HG02970 (cell line): ENCODE measurements around the gene SNCAIP.
"Not testable (repeated sequence)": the region's sequence is repeated elsewhere in the genome, so short reads cannot be mapped to it uniquely, and the experiment has no call there.

Source experiments
- ATAC-seq: cut with Tn5 transposase; IDR thresholded peaks from one replicate; pipeline ENCODE4 v1.9.1; 2021; ENCODE audit warnings: mild to moderate bottlenecking, moderate library complexity, moderate number of reproducible peaks; ENCODE audit not compliant: unreplicated experiment, low FRiP score

SNCAIP gene

DNA sequence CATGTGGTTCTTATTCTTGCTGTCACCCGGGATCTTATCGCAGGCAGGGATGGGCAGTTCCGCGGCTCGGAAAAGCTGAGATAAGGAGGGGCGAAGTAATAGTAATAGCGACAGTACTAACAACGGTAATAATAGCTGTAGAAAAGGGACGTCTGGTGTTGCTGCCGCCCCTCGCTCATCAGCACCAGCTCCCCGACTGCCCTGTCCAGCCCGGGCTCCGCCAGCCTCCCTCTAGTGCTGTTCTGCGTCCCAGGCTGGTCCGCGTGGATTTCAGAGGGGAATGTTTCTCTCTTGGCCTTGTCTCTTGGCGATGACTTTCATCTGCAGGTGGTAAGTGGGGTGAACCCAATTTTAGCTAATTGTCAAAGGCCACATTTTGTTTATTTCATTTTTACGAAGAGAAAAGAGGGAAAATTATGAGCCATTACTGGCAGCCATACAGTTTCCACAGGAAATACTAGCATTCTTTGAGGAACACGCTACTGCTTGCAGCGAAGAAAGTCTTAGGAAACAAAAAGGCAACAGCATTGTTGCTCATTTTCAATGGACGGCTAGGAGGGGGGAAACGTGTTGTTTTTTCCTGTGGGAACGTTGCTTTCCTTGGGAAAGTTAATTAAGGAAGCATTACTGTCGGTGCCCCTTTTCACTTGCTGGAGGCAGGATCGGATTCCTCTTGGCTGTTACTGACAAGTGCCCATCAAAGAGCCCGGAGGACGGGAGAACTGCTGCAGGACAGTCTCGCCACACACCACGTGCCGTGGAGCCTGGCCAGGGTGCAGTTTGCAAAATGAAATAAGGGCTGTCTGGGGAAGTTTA, 762 bp downstream of the SNCAIP start:
- ATAC-seq: no peak

DNA sequence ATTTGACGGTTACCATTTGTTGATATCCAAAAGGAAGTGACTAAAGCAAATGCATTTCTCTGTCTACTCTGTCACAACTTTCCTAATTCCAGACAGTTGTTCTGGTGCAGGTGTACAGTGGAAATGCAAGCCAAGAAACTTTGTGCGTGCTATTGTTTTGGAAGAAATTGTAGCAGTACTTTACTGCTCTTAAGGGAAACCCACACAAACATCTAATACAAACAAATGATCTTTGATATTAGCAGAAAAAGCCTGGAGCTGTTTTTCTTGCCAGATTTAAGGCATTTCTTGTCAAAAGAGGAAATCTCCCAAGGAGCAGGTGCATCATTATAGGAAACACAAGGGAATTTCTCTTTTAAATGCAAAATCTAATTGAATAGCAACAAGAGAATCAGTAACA, 2.0 kb downstream of the SNCAIP start:
- no peak for ATAC-seq

DNA sequence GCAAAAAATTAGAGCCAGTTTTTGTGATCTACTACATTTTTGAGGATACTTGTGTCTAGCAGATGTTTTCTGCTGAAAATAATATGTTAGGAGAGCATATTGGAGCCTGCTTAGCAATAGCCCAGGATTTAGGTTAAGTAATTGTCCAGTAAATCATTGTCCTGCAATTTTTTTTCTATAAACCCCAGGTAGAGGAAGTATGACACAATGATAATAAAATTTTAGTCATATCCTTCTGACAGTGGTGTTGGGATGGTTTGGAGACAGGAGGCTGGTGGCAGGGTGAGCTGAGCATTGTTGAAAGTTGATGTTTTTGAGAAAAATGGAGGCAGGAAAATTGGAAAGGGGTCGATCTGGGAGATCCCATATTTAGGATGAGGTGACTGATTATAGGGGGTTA, 3.5 kb downstream of the SNCAIP start:
- ATAC-seq: no peak

DNA sequence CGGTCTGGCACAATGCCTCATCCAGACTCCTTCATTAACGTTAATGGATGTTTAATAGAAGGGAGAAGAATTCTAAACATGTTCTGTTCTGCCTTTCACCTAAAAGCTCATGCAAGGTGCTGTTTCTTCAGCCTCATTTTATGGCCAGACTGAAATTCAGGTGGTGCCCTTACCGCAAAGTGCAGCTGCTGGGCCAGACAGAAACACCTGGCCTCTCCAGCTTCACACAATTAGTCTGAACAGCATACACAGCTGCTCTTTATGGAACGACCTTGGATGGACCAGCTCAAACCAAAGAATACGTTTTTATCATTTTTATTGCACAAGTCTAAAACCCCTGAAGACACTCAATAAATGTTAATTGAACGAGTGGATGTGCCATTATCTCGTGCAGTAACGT, 4.6 kb downstream of the SNCAIP start:
- ATAC-seq: no peak

DNA sequence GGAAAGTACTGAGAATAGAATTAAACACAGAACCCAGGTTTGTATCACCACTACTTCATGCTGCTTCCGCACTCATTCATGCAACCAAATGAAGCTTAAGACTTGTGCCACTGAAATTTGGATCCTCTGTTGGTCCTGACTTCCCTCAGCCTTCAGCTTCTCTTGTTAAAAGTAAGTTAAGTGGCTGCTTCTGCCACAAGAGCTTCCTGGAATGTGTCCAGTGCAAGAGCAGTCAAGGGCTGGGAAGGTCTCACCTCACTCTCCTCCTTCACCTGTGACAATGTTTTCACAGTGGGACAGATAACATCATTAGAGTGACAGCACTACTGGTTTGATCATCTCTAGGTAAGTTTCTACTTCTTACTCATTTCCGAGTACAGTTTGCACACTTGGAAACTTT, 7.9 kb downstream of the SNCAIP start:
- no peak for ATAC-seq

DNA sequence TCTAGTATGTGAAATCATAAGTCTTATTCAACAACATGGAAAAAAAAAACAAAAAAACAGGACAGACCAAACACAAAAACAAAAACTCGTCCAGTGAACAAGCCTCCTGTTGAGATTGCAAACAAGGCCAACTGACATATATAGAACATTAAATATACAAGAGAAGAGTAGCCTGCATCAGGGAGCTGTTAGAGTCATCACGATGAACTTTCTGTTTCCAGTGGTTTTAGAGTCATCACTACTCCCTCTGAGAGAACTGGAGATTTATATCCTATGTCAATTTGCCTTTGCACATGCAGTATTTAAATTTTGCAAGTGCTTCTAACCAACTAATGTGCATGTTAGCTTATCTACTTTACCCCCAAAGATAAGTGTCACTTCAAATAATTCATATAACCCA, 9.9 kb downstream of the SNCAIP start:
- no peak for ATAC-seq

DNA sequence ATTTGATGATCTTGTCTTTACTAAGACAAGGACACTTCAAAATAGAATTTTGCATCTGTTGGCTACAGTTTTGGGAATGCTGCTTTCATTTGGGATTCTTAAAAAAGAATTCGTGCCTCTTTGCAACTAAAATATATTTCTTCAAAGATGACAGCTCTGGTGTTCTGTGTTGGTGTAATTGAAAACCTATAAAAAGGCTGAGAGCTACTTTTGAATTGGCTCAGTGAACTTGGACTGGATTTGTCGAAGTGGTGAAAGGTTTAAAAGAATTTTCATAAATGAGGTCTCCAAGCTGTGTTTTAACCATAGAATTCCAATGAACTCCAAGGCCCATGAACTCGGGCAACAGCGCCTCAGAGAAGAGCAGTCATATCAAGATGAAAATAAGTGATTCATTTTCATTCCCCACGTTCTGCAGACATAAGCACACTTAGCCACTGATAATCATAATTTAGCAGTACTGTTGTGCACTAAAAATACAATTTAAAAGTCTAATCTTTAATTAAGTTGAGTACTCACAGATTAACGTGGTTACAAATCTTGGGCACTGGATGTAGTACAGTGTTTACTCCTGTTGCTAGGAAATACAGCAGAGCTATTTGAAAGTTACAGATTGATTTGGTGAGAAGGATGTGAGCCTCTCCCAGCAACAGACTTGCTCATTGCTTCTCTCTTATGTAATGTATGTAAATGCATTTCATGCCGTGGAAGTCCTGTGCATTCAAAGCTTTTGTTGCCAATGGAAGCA, 10.9 kb downstream of the SNCAIP start:
- ATAC-seq: no peak

DNA sequence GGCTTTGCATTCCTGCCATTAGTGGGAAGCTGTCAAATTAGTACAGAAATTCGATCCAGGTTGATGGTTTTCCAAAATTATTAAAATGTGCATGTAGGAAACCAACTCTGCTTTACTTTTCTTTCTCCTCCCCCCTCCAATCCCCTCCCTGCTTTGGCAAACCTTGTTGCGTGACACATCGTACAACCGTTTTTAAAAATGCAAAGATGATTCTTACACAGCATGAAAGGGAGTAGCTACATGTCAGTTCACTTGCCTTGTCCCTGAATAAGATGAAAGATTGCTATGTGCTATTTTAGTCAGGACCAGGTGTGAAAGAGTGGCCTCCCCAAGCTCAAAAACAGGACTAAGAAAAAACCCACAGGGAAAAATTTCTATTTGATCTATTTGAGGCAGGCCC, 11.7 kb downstream of the SNCAIP start:
- no peak for ATAC-seq

DNA sequence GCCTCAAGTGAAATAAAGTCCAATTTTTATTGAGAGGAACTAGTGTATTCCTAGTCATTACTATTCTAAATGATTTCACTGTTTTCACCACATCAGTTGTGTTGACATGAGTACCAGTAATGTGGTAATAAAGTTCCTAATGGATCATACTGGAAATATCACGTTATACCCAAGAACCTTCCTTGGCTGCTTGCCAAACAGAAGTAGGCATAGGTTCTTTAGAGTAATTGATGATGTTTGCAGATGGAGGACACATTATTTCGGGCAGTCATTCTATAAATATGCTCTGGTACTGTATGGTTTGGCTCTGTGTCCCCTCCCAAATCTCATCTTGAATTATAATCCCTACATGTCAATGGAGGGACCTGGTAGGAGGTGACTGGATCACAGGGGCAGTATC, 15.1 kb downstream of the SNCAIP start:
- no peak for ATAC-seq

DNA sequence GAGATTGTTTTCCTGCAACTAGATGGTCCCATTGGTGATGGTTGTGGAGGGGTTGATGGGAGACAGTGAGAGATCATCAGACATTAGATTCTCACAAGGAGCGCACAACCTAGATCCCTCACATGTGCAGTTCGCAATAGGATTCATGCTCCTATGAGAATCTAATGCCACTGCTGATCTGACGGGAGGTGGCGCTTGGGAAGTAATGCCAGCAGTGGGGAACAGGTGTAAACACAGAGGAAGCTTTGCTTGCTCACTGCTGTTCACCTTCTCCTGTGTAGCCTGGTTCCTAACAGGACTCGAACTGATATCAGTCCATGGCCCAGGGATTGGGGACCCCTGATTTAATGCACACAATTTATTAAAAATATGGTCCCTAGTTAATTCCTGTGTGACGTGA, 18.8 kb downstream of the SNCAIP start:
- no peak for ATAC-seq

DNA sequence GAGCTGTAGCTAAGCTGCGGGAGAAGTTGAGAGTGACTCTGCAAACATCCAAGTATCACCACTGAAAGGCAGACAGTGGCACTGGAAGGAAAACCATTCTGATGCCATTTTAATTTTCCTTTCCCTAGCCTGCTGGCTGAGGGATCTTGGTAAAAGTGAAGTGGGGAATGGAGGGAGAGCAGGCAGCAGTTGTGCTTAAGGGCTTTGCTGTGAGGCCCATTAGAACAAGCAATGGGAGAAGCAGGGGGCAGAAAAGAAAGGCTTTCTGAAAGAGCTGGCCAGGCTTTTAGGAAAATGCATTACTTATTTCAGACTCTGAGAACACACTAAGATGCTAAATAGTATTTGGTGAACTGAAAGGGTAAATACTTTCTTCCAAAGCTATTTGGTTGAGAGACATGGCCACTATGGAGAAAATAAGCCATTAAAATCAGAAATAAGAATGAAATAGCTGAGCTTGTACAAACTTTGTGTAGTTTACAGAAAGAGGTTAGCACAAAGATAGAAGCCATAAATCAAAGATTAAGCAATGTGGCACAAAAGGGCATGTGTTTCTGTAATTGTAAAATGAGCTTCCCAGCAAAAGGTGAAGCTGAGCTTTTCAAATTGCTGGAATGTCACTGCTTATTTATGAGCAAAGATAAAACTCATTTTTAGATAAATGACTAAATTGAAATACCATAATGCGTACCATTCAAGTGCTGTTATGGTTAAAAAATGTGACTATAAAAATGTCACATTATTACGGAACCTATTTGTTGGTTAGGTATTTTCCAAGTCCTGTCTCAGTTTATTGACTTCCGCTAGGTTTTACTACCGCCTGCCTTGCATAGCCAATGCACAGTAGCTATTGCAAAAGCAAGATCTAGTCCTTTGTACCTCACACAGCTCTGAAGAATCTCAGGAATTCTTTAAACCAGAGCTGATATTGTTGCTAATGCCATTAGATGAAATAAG, 20.8 kb downstream of the SNCAIP start:
- ATAC-seq: no peak

DNA sequence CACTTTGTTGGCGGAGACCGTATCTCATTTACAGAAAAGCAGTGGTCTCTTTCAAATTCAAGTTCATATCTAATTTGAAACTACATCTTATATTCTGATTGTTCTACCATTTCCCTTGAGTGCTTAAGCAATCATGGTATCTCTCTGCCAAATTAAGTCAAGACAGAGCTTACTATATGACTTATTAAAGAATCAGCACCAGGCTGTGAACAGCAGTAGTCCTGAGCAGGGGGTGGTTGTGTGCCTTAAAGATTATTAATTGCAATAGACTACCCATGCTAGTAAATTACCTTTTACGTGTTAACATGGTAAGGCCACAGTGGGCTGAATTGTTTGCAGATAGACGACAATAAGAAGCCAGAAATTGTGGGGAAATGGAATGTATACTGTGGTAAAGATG, 21.5 kb downstream of the SNCAIP start:
- no peak for ATAC-seq

DNA sequence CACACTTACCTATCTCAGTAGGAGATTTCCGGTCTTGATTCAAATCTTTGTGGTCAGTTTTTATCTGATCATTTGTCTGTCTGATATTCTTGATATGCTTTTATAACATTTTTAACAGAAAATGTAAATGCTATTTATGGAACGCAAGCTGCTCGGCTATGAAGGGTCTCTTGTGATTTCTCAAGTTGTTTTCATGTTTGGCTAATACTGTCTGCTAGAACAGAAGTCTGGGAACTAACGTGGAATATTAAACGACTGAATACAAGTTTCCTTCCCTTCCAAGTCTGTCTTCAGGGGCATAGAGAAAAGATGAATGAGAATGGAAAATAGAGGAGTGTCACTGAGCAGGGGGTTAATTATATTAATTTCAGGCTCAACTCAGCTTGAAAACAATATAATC, 27.6 kb downstream of the SNCAIP start:
- no peak for ATAC-seq

DNA sequence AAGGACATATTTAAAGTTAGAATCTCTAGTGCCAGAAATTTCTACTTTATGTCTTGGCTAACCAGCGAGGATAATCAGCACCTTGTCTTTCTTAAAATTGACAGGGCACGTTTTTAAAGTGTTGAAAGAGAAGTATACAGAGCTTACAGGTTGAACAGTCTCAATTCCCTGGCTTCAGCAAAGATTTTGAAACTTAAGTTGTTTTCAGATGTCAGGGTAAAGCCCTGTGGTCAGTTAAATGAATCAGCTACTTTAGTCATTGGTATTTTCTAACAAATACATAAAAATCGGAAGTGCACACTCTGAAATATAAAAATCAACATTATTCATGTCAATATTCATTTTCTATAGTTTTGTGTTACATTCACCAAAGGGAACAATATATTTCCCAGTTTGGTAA, 29.1 kb downstream of the SNCAIP start:
- no peak for ATAC-seq

DNA sequence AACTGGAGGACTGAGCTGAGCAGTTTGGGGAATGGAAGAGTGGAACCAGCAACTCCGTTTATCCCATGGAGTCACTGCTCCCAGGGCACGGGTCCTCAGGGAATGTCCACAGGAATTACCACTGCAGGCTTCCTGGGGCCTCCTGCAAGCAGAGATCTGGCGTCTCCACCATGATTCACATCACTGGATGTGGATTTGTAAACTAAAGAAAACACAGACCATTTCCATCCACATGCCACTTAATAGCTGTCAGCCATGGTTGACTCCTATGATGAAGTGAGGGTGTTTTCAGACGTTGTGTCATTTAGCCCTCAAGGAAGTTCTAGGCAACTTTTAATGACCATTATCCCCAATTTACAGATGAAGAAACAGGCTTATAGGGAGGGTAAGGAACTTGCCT, 30.2 kb downstream of the SNCAIP start:
- no peak for ATAC-seq

DNA sequence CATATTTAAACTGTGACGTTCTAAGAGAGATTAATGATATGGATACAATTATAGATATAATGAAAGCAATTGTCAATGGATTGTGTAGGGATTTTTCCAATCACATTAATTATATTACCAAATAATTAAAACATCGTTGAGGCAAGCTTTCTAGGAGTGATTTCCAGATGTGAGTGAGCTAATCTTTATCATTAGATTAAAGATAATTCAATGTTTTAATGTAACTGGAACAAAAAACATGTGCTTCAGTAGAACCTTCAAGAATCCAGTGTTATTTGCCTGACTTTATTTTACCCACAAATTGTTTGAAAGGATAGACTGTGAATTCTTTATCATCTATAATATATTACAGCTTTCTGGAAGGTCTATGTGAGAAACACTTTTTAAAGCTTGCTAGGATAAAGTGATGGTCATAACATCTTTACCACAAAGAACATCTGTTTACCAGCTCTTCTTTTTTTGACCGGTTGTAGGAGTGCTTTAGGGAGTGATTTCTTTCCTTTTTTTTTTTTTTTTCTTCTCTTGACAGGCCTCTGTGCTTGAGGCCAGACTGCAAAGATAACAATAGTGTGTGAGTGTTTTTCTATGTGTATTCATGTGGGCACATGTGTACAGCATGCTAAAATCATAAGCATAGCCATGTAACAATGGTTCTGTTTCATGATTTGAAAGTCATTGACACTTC, 35.0 kb downstream of the SNCAIP start:
- no peak for ATAC-seq

DNA sequence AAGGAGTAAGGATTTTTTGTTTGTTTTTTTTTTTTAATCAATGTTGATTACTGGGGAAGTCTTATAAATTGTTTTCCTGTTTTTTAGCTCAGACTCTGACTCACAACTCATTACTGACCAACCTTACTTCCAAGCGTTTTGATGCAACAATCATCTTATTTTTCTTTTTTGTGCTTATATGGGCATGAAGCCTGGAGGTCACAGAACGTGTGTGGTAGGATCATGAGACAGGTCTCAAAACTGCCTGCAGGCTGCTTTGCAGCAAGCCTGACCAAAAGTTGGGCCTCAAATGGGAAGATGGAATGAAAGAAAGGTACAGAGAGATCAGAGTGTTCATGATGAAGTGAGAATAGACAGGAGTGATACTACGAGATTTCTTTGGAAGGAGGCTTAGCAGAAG, 38.5 kb downstream of the SNCAIP start:
- ATAC-seq: no peak

DNA sequence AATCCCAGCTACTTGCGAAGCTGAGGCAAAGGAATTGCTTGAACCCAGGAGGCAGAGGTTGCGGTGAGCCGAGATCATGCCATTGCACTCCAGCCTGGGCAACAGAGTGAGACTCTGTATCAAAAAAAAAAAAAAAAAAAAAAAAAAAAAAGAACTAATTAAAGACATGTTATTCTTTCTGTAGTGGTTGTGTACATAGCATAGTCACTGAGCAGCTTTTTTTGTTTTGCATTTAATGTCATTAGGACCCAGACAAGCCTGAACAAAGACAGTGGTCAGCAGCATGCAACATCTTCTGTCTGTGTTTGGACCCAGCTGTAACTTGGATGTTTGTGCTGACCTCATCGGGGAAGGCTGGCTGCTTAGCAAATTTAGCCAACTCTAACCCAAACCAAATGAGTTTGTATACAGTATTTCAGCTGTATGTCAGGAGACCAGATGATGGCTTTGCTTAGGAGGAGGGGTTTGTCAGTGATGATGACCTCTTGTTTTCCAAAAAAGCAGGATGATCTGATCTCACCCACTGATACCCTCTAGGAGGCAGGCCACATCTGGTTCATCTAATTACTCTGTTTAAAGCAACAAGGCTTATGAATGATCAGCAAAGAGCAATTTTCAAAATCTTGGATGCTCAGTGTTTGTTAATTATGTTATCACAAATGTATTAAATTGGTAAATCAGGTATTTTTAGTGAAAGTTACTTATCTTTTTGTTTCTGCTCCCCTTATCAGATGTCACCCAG, 39.5 kb downstream of the SNCAIP start:
- no peak for ATAC-seq

DNA sequence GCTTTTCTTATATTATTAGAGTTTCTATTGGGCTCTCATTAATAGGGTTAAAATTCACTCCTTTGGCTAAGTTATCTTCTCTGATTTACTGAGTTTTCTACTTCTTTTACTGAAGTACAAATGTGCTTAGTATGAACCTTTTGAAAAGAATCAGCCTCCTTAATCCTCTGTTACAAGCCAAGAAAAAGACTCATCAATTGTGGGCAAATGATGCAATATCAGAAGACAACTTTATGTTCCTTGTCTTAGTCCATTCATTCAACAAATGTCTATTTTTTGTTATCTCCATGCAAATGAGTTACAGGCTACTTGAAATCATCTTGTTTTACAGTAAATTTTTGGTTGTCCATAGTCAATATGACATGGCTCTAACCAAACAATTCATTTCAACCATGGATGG, 40.3 kb downstream of the SNCAIP start:
- ATAC-seq: no peak

DNA sequence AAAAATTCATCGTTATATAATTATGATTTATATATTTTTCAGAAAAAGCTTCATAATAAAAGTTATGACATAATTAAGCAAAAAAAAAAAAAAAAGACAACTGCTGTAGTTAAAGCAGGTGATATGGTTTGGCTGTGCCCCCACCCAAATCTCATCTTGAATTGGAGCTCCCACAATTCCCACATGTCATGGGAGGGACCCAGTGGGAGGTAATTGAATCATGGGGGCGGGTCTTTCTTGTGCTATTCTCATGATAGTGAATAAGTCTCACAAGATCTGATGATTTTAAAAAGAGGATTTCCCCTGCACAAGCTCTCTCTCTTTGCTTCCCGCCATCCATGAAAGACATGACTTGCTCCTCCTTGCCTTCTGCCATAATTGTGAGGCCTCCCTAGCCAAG, 41.3 kb downstream of the SNCAIP start:
- ATAC-seq: not testable (repeated sequence)
